WTC11 (cell line): ENCODE measurements around the gene SCGB1A1. TPM values are rescaled to one million over a fixed set of nuclear protein-coding genes. Genes with fewer than 3 reads are reported as not detected.

Experiments used
- ATAC-seq: fragments of 200-7000 bp; cut with Tn5 transposase; 2 replicates; pipeline ENCODE4 v1.10.0; 2021; ENCODE audit warnings: mild to moderate bottlenecking, moderate library complexity
- CTCF ChIA-PET: fragments of 300-600 bp; sonication (Branson Sonifier 250); formaldehyde crosslinking; loops from one replicate; lab custom pipeline; 2021; ENCODE audit warnings: antibody characterized with exemption; lab: Charles Lee
- POLR2A ChIA-PET: fragments of 350-600 bp; sonication (Branson Sonifier 250); formaldehyde crosslinking; loops from one replicate; lab custom pipeline; 2021; ENCODE audit warnings: antibody characterized with exemption; lab: Charles Lee
- DNase-seq: peaks from one replicate; pipeline ENCODE4 v3.0.0; 2021; ENCODE audit warnings: low spot score
- H3K27ac Mint-ChIP-seq: 2 replicates; pipeline ENCODE4 v1.8.0; 2021; ENCODE audit warnings: mixed read lengths
- H3K27me3 Mint-ChIP-seq: 2 replicates; pipeline ENCODE4 v1.8.0; 2021; ENCODE audit warnings: low read depth, mild to moderate bottlenecking, moderate library complexity, mixed read lengths
- H3K36me3 Mint-ChIP-seq: 2 replicates; pipeline ENCODE4 v1.8.0; 2021; ENCODE audit warnings: mixed read lengths
- H3K4me1 Mint-ChIP-seq: 2 replicates; pipeline ENCODE4 v1.8.0; 2022; ENCODE audit warnings: mixed read lengths
- H3K4me3 Mint-ChIP-seq: 2 replicates; pipeline ENCODE4 v1.8.0; 2021; ENCODE audit warnings: mild to moderate bottlenecking, moderate library complexity, mixed read lengths
- H3K9me3 Mint-ChIP-seq: 2 replicates; pipeline ENCODE4 v1.8.0; 2021; ENCODE audit warnings: mixed read lengths
- CBFB ChIP-seq: sonication (generic); formaldehyde crosslinking; IDR thresholded peaks from 2 replicates; pipeline ENCODE4 v1.8.1; 2022; ENCODE audit warnings: mild to moderate bottlenecking, low read depth, missing genetic modification reagents
- CDX4 ChIP-seq: fragments of 250-450 bp; sonication (Bioruptor Pico); IDR thresholded peaks from 2 replicates; pipeline ENCODE4 v1.9.0; 2021; ENCODE audit warnings: moderate library complexity, mild to moderate bottlenecking, inconsistent platforms, borderline replicate concordance
- CREB1 ChIP-seq: sonication (generic); formaldehyde crosslinking; IDR thresholded peaks from 2 replicates; pipeline ENCODE4 v1.8.0; 2023; ENCODE audit warnings: mild to moderate bottlenecking, missing genetic modification reagents
- CREM ChIP-seq: sonication (generic); formaldehyde crosslinking; IDR thresholded peaks from 2 replicates; pipeline ENCODE4 v1.8.1; 2022; ENCODE audit warnings: mild to moderate bottlenecking, missing genetic modification reagents, moderate library complexity
- E2F4 ChIP-seq: sonication (generic); formaldehyde crosslinking; IDR thresholded peaks from 2 replicates; pipeline ENCODE4 v1.8.1; 2022; ENCODE audit warnings: low read depth, mild to moderate bottlenecking, moderate library complexity, missing genetic modification reagents, borderline replicate concordance
- ETV6 ChIP-seq: sonication (generic); formaldehyde crosslinking; IDR thresholded peaks from 2 replicates; pipeline ENCODE4 v1.8.1; 2022; ENCODE audit warnings: mild to moderate bottlenecking, missing genetic modification reagents
- FOXJ3 ChIP-seq: sonication (generic); formaldehyde crosslinking; IDR thresholded peaks from 2 replicates; pipeline ENCODE4 v1.9.0; 2021; ENCODE audit warnings: missing genetic modification reagents, mild to moderate bottlenecking, borderline replicate concordance
- FOXP4 ChIP-seq: sonication (generic); formaldehyde crosslinking; IDR thresholded peaks from 2 replicates; pipeline ENCODE4 v1.8.0; 2022; ENCODE audit warnings: mild to moderate bottlenecking, missing genetic modification reagents
- GABPB1 ChIP-seq: sonication (generic); formaldehyde crosslinking; IDR thresholded peaks from 2 replicates; pipeline ENCODE4 v1.8.1; 2023; ENCODE audit warnings: mild to moderate bottlenecking, missing genetic modification reagents
- JUN ChIP-seq: sonication (generic); formaldehyde crosslinking; IDR thresholded peaks from 2 replicates; pipeline ENCODE4 v1.8.0; 2023; ENCODE audit warnings: mild to moderate bottlenecking, missing genetic modification reagents
- KAT7 ChIP-seq: sonication (generic); formaldehyde crosslinking; IDR thresholded peaks from 2 replicates; pipeline ENCODE4 v1.8.1; 2023; ENCODE audit warnings: missing genetic modification reagents, mild to moderate bottlenecking, borderline replicate concordance
- MYBL2 ChIP-seq: sonication (generic); formaldehyde crosslinking; IDR thresholded peaks from 2 replicates; pipeline ENCODE4 v1.8.1; 2023; ENCODE audit warnings: mild to moderate bottlenecking, moderate library complexity, missing genetic modification reagents
- NFYB ChIP-seq: sonication (generic); formaldehyde crosslinking; conservative IDR thresholded peaks from 2 replicates; pipeline ENCODE4 v1.8.0; 2022; ENCODE audit warnings: low read depth, missing genetic modification reagents
- NR1H2 ChIP-seq: sonication (generic); formaldehyde crosslinking; IDR thresholded peaks from 2 replicates; pipeline ENCODE4 v1.9.0; 2021; ENCODE audit warnings: mild to moderate bottlenecking, moderate library complexity, missing genetic modification reagents
- SOX15 ChIP-seq: fragments of 250-450 bp; sonication (Bioruptor Pico); IDR thresholded peaks from 2 replicates; pipeline ENCODE4 v1.9.0; 2021; ENCODE audit warnings: mild to moderate bottlenecking
- TP53 ChIP-seq: sonication (generic); formaldehyde crosslinking; IDR thresholded peaks from 2 replicates; pipeline ENCODE4 v1.8.1; 2023; ENCODE audit warnings: mild to moderate bottlenecking, missing genetic modification reagents
- USF1 ChIP-seq: sonication (generic); formaldehyde crosslinking; IDR thresholded peaks from 2 replicates; pipeline ENCODE4 v1.8.0; 2022; ENCODE audit warnings: mild to moderate bottlenecking, missing genetic modification reagents
- ZMAT4 ChIP-seq: fragments of 250-450 bp; sonication (Bioruptor Pico); IDR thresholded peaks from 2 replicates; pipeline ENCODE4 v1.9.0; 2021; ENCODE audit warnings: mild to moderate bottlenecking
- ZNF121 ChIP-seq: sonication (generic); formaldehyde crosslinking; IDR thresholded peaks from 2 replicates; pipeline ENCODE4 v1.8.0; 2023; ENCODE audit warnings: missing genetic modification reagents
- ZNF232 ChIP-seq: sonication (generic); formaldehyde crosslinking; IDR thresholded peaks from 2 replicates; pipeline ENCODE4 v1.8.0; 2022; ENCODE audit warnings: mild to moderate bottlenecking, missing genetic modification reagents
- ZNF281 ChIP-seq: sonication (generic); formaldehyde crosslinking; IDR thresholded peaks from 2 replicates; pipeline ENCODE4 v1.8.0; 2023; ENCODE audit warnings: mild to moderate bottlenecking, missing genetic modification reagents
- ZNF317 ChIP-seq: sonication (generic); formaldehyde crosslinking; IDR thresholded peaks from 2 replicates; pipeline ENCODE4 v1.8.1; 2023; ENCODE audit warnings: low read depth, mild to moderate bottlenecking, moderate library complexity, missing genetic modification reagents, borderline replicate concordance
- ZNF423 ChIP-seq: fragments of 250-450 bp; sonication (Bioruptor Pico); IDR thresholded peaks from 2 replicates; pipeline ENCODE4 v2.1.2; 2022; ENCODE audit warnings: mild to moderate bottlenecking, moderate library complexity
- total RNA-seq: library from RNA; stranded (reverse); gene quantifications from 3 replicates; pipeline ENCODE4 v1.2.3, GENCODE V29; 2021

Gene SCGB1A1
- total RNA-seq, 1 experiment from 2014 or later: 1.2 TPM

GRCh38 chr11:62462508-62462892 is 43.7 kb downstream of the SCGB1A1 start:
- Mint-ChIP-seq H3K36me3 (no peaks in the 10 kb centered on the region), H3K9me3 (no peaks in the 10 kb centered on the region), H3K4me3 (no peak overlapping the region), H3K27me3 (no peaks in the 10 kb centered on the region)
- no peak for ATAC-seq
- POLR2A ChIA-PET: no interaction called here
- TF ChIP-seq ZNF232 (CRISPR knock-in tag) (no peak), ZNF281 (CRISPR knock-in tag) (no peak), ZNF317 (CRISPR knock-in tag) (no peak), SOX15 (CRISPR knock-in tag) (no peak), E2F4 (no peak), GABPB1 (CRISPR knock-in tag) (no peak)
- TF ChIP-seq, all 79 proteins: peak for 0
- H3K4me1 Mint-ChIP-seq: no peaks in the 10 kb centered on the region; the same call in 1 of the 2 replicates
- H3K27ac Mint-ChIP-seq: no peak overlapping the region
- no peak for DNase-seq
- CTCF ChIA-PET: interaction anchor here (1.3 to 3.0 kb wide), 2 partner anchors 38 to 80 kb away, joined by 6 to 15 read pairs; no protein-coding TSS in a partner anchor

GRCh38 chr11:62463121-62463542 is 44.3 kb downstream of the SCGB1A1 start:
- CTCF ChIA-PET: interaction anchor here (1.3 to 3.0 kb wide), 3 partner anchors 39 to 97 kb away, joined by 3 to 15 read pairs (median 6); no protein-coding TSS in a partner anchor
- Mint-ChIP-seq H3K4me3 (no peak overlapping the region), H3K27me3 (no peaks in the 10 kb centered on the region), H3K9me3 (no peaks in the 10 kb centered on the region), H3K36me3 (no peaks in the 10 kb centered on the region), H3K27ac (no peak overlapping the region), H3K4me1 (no peaks in the 10 kb centered on the region; the same call in 1 of the 2 replicates)
- ATAC-seq (no peak), DNase-seq (no peak)
- TF ChIP-seq CDX4 (no peak), CREB1 (CRISPR knock-in tag) (no peak), ZNF121 (no peak), ZNF423 (no peak), JUN (no peak), KAT7 (CRISPR knock-in tag) (no peak), ETV6 (CRISPR knock-in tag) (no peak), CREM (no peak), TP53 (CRISPR knock-in tag) (no peak), MYBL2 (CRISPR knock-in tag) (no peak), CBFB (no peak), NR1H2 (no peak), USF1 (CRISPR knock-in tag) (no peak), FOXP4 (CRISPR knock-in tag) (no peak), NFYB (CRISPR knock-in tag) (no peak), ZMAT4 (CRISPR knock-in tag) (no peak), FOXJ3 (CRISPR knock-in tag) (no peak)
- POLR2A ChIA-PET: no interaction called here
